ENCODE measurements around the gene LMOD3. TPM values are rescaled to one million over a fixed set of nuclear protein-coding genes. Genes with fewer than 3 reads are reported as not detected.
A peak's percentile ranks its signal among the peaks of the same experiment; 100 is the strongest.

LMOD3 gene
- total RNA-seq, 2 donors from 2014 or later = 0.33 TPM; not detected in 1

DNA sequence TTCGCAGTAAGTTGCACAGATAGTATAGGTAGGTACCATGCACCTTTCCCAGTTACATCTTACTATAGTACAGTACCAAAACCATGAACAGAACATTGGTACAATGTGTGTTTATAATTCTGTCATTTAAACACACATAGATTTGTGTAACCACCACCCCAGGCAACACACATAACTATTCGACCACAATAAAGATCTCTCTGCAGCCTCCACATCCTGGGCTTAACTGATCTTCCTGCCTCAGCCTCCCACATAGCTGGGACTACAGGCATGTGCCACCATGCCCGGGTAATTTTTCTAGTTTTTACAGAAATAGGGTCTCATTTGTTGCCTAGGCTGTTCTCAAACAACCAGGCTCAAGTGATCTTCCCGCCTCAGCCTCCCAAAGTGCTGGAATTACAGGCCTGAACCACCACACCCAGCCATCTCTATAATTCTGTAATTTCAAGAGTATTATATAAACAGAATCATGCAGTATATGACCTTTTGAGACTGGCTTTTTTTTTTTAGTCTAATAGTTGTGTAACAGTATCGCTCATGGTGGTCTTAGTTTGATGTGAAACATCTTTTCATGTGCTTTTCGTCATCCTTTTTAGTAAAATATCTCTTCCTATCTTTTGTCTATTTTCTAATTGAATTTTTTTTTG, 57.0 kb downstream of the LMOD3 start:
- no peak for ATAC-seq
- H3K4me1 ChIP-seq = peaks cover 10% of the 10 kb centered on the region
- no peak overlapping the region for H3K4me3 ChIP-seq
- H3K36me3 ChIP-seq (replicated peaks in 1 of 2; ENCODE audit: insufficient read depth in 1 of 2, low read depth in 2 of 2) = peaks cover under 1 to 9% of the 10 kb centered on the region in 2 donors
- WGBS, 2 donors = 91 to 92% methylated on average over 6 of the region's 6 CpGs
- no peak for TF ChIP-seq POLR2A (IDR thresholded peaks at IDR 0.05)
- TF ChIP-seq, protein P1, sequence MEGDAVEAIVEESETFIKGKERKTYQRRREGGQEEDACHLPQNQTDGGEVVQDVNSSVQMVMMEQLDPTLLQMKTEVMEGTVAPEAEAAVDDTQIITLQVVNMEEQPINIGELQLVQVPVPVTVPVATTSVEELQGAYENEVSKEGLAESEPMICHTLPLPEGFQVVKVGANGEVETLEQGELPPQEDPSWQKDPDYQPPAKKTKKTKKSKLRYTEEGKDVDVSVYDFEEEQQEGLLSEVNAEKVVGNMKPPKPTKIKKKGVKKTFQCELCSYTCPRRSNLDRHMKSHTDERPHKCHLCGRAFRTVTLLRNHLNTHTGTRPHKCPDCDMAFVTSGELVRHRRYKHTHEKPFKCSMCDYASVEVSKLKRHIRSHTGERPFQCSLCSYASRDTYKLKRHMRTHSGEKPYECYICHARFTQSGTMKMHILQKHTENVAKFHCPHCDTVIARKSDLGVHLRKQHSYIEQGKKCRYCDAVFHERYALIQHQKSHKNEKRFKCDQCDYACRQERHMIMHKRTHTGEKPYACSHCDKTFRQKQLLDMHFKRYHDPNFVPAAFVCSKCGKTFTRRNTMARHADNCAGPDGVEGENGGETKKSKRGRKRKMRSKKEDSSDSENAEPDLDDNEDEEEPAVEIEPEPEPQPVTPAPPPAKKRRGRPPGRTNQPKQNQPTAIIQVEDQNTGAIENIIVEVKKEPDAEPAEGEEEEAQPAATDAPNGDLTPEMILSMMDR (IDR thresholded peaks at IDR 0.05) = no peak
- intact Hi-C loops (cut with DNase I) = no loop called here
- H3K9me3 ChIP-seq = no peaks in the 10 kb centered on the region
- no peak overlapping the region for H3K27ac ChIP-seq
- DNase-seq = no peak
- no peaks in the 10 kb centered on the region for H3K27me3 ChIP-seq

DNA sequence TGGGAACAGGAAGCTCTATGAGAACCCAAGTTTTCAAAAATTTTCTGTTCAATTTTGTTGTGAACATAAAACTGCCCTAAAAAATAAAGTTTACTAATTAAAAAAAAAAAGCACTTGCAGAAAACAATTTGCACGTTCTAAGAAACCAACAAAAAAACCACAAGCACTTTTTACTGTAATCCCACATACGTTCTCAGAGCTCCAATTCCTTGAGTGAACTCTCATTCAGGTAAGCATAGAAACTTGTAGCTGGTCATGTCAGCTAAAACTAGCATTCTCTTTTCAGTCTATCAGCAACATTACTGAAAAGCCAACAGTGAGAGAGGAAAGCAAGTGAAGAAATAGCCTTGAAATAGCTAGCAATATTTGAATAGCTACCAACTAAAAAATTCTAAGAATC, 58.8 kb downstream of the LMOD3 start:
- Histone ChIP-seq H3K9me3 (no peaks in the 10 kb centered on the region), H3K27ac (no peak overlapping the region), H3K36me3 (replicated peaks in 1 of 2; ENCODE audit: insufficient read depth in 1 of 2, low read depth in 2 of 2) (peaks cover 0 to 14% of the 10 kb centered on the region in 2 donors), H3K4me3 (no peak overlapping the region), H3K27me3 (no peaks in the 10 kb centered on the region), H3K4me1 (peaks cover 10% of the 10 kb centered on the region)
- peak; percentile 48 for ATAC-seq
- TF ChIP-seq, protein P1 (IDR thresholded peaks at IDR 0.05) = no peak
- no peak for TF ChIP-seq POLR2A (IDR thresholded peaks at IDR 0.05)
- DNase-seq = no peak
- 70 to 80% methylated on average over 2 of the region's 2 CpGs for WGBS, 2 donors
- intact Hi-C loops (cut with DNase I) = no loop called here

DNA sequence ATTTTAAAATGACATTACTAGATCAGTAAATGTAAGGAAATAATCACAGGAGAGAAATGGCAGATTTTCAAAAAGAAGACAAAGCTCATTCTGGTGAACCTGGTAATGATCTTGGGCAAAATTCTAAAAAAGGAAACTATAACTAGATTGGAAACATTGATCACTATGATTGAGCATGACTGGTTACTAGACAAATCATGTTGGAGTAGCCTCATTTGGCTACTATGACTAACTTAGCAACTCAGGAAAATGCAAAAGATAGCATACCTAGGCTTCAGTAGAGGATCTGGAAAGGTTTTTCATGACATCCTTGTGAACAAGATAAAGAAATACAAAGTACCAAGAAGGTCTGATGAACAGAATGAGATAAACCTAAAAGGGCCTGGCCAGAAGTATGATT, 62.7 kb downstream of the LMOD3 start:
- TF ChIP-seq, protein P1 (IDR thresholded peaks at IDR 0.05) = no peak
- TF ChIP-seq POLR2A (IDR thresholded peaks at IDR 0.05) = no peak
- DNase-seq (no peak), ATAC-seq (no peak)
- H3K27ac ChIP-seq = no peak overlapping the region
- intact Hi-C loops (cut with DNase I) = no loop called here
- H3K9me3 ChIP-seq = no peaks in the 10 kb centered on the region
- H3K4me3 ChIP-seq = no peak overlapping the region
- peaks cover 10% of the 10 kb centered on the region for H3K4me1 ChIP-seq
- H3K27me3 ChIP-seq = no peaks in the 10 kb centered on the region
- peaks cover 0 to 21% of the 10 kb centered on the region in 2 donors for H3K36me3 ChIP-seq (replicated peaks in 1 of 2; ENCODE audit: insufficient read depth in 1 of 2, low read depth in 2 of 2)

DNA sequence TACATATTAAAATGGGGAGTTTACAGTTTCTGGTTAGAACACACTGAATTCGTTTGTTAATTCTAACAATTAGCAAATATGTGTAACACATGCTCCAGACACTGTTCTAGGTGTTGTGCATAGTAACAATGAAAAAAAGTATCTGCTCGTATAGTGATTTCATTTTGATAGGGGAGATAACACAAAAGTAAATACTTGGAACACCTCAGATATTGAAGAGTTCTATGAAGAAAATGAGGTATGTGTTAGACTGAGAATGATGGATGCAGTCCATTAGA, 63.5 kb downstream of the LMOD3 start:
- intact Hi-C loops (cut with DNase I) = no loop called here
- DNase-seq (no peak), ATAC-seq (no peak)
- no peaks in the 10 kb centered on the region for H3K9me3 ChIP-seq
- no peak overlapping the region for H3K4me3 ChIP-seq
- peaks cover 0 to 21% of the 10 kb centered on the region in 2 donors for H3K36me3 ChIP-seq (replicated peaks in 1 of 2; ENCODE audit: insufficient read depth in 1 of 2, low read depth in 2 of 2)
- TF ChIP-seq, protein P1 (IDR thresholded peaks at IDR 0.05) = no peak
- TF ChIP-seq POLR2A (IDR thresholded peaks at IDR 0.05) = no peak
- no peak overlapping the region for H3K27ac ChIP-seq
- 75 to 91% methylated on average over 2 of the region's 2 CpGs for WGBS, 2 donors
- H3K27me3 ChIP-seq = no peaks in the 10 kb centered on the region
- peaks cover 4% of the 10 kb centered on the region for H3K4me1 ChIP-seq

DNA sequence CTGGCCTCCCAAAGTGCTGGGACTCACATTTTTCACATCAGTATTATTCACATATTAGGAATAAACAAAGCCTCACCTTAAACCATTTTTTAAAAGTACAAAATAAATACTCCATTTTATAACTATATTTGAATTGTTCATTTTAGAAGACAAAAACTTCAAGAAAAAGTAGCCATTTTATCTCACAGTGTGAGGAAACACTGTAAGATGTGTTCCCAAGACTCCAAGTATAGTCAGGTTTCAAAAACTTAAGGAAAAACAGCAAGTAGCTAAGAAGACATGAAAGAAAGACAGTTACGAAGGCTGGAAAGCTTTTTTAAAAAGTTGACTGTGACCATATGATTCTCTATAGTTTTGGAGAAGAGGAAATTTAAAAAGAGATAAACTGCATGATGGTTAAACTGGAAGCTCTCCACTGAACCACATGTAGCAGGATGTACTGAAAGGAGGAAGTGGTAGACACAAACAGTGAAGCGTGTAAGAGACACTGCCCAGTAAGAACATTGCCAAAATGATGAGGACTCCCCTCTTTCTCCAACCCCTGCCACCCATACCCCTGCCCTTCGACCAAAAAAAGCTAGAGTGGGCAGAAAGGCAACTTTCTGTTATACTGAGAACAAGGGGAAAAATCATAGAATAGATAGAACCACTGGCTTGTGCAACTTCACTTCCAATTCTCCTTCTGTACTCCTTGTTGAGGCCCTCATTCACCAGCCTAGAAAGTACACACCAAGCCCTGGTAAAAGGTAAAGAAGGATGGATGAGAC, 64.0 kb downstream of the LMOD3 start:
- H3K9me3 ChIP-seq = no peaks in the 10 kb centered on the region
- H3K27ac ChIP-seq = no peak overlapping the region
- H3K27me3 ChIP-seq = no peaks in the 10 kb centered on the region
- intact Hi-C loops (cut with DNase I) = no loop called here
- H3K4me1 ChIP-seq = no peaks in the 10 kb centered on the region
- no peak for TF ChIP-seq POLR2A (IDR thresholded peaks at IDR 0.05)
- TF ChIP-seq, protein P1 (IDR thresholded peaks at IDR 0.05) = no peak
- WGBS, 2 donors = 74 to 96% methylated on average over 3 of the region's 3 CpGs
- DNase-seq (no peak), ATAC-seq (no peak)
- peaks cover 0 to 21% of the 10 kb centered on the region in 2 donors for H3K36me3 ChIP-seq (replicated peaks in 1 of 2; ENCODE audit: insufficient read depth in 1 of 2, low read depth in 2 of 2)
- H3K4me3 ChIP-seq = no peak overlapping the region
